ENCODE measurements around the gene SCG2. TPM values are rescaled to one million over a fixed set of nuclear protein-coding genes. Genes with fewer than 3 reads are reported as not detected.

The SCG2 gene
- total RNA-seq, 1 donor = 0.63 TPM

GRCh38 chr2:223626716-223627115, 24.6 kb upstream of the SCG2 start:
- no peak for DNase-seq (ENCODE audit: low read depth)
- no peak overlapping the region for H3K4me3 ChIP-seq (ENCODE audit: low read depth, low read length)
- no peak for TF ChIP-seq CTCF (IDR thresholded peaks at IDR 0.05; ENCODE audit: insufficient read depth, low read length)

- no peak for TF ChIP-seq CTCF (IDR thresholded peaks at IDR 0.05; ENCODE audit: insufficient read depth, low read length)
- H3K4me3 ChIP-seq (ENCODE audit: low read depth, low read length) = no peak overlapping the region
- no peak for DNase-seq (ENCODE audit: low read depth)
Observed at GRCh38 chr2:223625652-223626051, 23.5 kb upstream of the SCG2 start.

GRCh38 chr2:223621901-223622300, 19.7 kb upstream of the SCG2 start:
- no peak for DNase-seq (ENCODE audit: low read depth)
- TF ChIP-seq CTCF (IDR thresholded peaks at IDR 0.05; ENCODE audit: insufficient read depth, low read length) = no peak
- no peak overlapping the region for H3K4me3 ChIP-seq (ENCODE audit: low read depth, low read length)

GRCh38 chr2:223619486-223620129, 17.4 kb upstream of the SCG2 start:
- no peak overlapping the region for H3K4me3 ChIP-seq (ENCODE audit: low read depth, low read length)
- DNase-seq (ENCODE audit: low read depth) = no peak
- TF ChIP-seq CTCF (IDR thresholded peaks at IDR 0.05; ENCODE audit: insufficient read depth, low read length) = no peak

- TF ChIP-seq CTCF (IDR thresholded peaks at IDR 0.05; ENCODE audit: insufficient read depth, low read length) = no peak
- no peak overlapping the region for H3K4me3 ChIP-seq (ENCODE audit: low read depth, low read length)
- no peak for DNase-seq (ENCODE audit: low read depth)
Observed at GRCh38 chr2:223618172-223619035, 16.2 kb upstream of the SCG2 start.

GRCh38 chr2:223614534-223614933, 12.4 kb upstream of the SCG2 start:
- no peak for DNase-seq (ENCODE audit: low read depth)
- no peak overlapping the region for H3K4me3 ChIP-seq (ENCODE audit: low read depth, low read length)
- TF ChIP-seq CTCF (IDR thresholded peaks at IDR 0.05; ENCODE audit: insufficient read depth, low read length) = no peak

Data from fibroblast of the aortic adventitia (primary cell).